Spleen (tissue), 11 donors: ENCODE results near the gene CCNQ. TPM values are rescaled to one million over a fixed set of nuclear protein-coding genes. Genes with fewer than 3 reads are reported as not detected.

Experiments
- DNase-seq: peaks from one replicate; pipeline ENCODE4 v3.0.0-alpha.2; 2020
- H3K27ac ChIP-seq, 8 donors: fragments of 200-600 bp; sonication (generic) in 7 of 8; 1 replicate in 4 of 8; 2 replicates in 4 of 8; pipeline versions ENCODE4 v1.5.0 to v1.8.0; 2016 to 2021; ENCODE audit warnings: inconsistent platforms in 4 of 8, mild to moderate bottlenecking in 4 of 8, moderate library complexity in 1 of 8
- H3K27me3 ChIP-seq, 7 donors: fragments of 200-600 bp; sonication (generic) in 6 of 7; replicated peaks in 1 of 7; 1 replicate in 4 of 7; 2 replicates in 3 of 7; pipeline versions ENCODE4 v1.5.0 to v1.8.0; 2016 to 2021; ENCODE audit warnings: inconsistent platforms in 3 of 7, mild to moderate bottlenecking in 1 of 7
- H3K36me3 ChIP-seq, 6 donors: fragments of 200-600 bp; sonication (generic) in 5 of 6; 1 replicate in 4 of 6; 2 replicates in 2 of 6; pipeline versions ENCODE4 v1.5.0 to v1.8.0; 2016 to 2021; ENCODE audit warnings: inconsistent platforms in 2 of 6
- H3K4me1 ChIP-seq, 6 donors: fragments of 200-600 bp; sonication (generic) in 5 of 6; 1 replicate in 3 of 6; 2 replicates in 3 of 6; pipeline versions ENCODE4 v1.5.0 to v1.8.0; 2016 to 2021; ENCODE audit warnings: inconsistent platforms in 3 of 6
- H3K4me3 ChIP-seq, 8 donors: fragments of 200-600 bp; sonication (generic) in 7 of 8; 1 replicate in 4 of 8; 2 replicates in 4 of 8; pipeline versions ENCODE4 v1.5.0 to v1.8.0; 2016 to 2021; ENCODE audit warnings: inconsistent platforms in 4 of 8, mild to moderate bottlenecking in 4 of 8, moderate library complexity in 2 of 8
- H3K9me3 ChIP-seq, 8 donors: fragments of 200-600 bp; sonication (generic) in 7 of 8; 1 replicate in 4 of 8; 2 replicates in 4 of 8; pipeline versions ENCODE4 v1.5.0 to v1.8.0; 2016 to 2021; ENCODE audit warnings: inconsistent platforms in 4 of 8
- CTCF ChIP-seq, 11 experiments: fragments of 200-600 bp in 7 of 11; fragments of 450-650 bp in 4 of 11; sonication (generic) in 4 of 11; IDR thresholded peaks in 8 of 11; conservative IDR thresholded peaks in 3 of 11; 1 replicate in 7 of 11; 2 replicates in 4 of 11; pipeline versions ENCODE4 v1.4.0 to v1.8.0; 2016 to 2021; ENCODE audit warnings: antibody characterized with exemption in 11 of 11, inconsistent platforms in 4 of 11, mild to moderate bottlenecking in 1 of 11
- POLR2A ChIP-seq, 3 donors: fragments of 450-650 bp; IDR thresholded peaks; one replicate each; pipeline ENCODE4 v1.5.1; 2017; ENCODE audit warnings: antibody characterized with exemption in 3 of 3, mild to moderate bottlenecking in 1 of 3
- POLR2AphosphoS5 ChIP-seq, 3 donors: sonication (generic); formaldehyde crosslinking; IDR thresholded peaks; one replicate each; pipeline ENCODE4 v1.5.1; 2017; ENCODE audit warnings: antibody characterized with exemption in 3 of 3
- WGBS, 5 donors: extraction: QIAGEN DNeasy Blood & Tissue Kit in 3 of 5; methylation state at CpG; one replicate each; pipeline versions ENCODE4 v1.1.5 to v1.1.7; 2013 to 2018; 5-methylcytosine and 5-hydroxymethylcytosine counted together
- intact Hi-C: fragments of 100-400 bp; cut with DNase I; formaldehyde crosslinking; loops from one replicate; pipeline ENCODE4 v1.15.0; 2023; ENCODE audit warnings: low total_unique reads
- polyA plus RNA-seq, 3 donors: library from polyadenylated mRNA; stranded (reverse); fragments of 200-250 nt; gene quantifications; one replicate each; pipeline ENCODE4 v1.2.1, GENCODE V29; 2013
- total RNA-seq, 7 donors: library from RNA; depleted of rRNA in 3 of 7; stranded (reverse); fragments of >200 nt in 3 of 7; fragmentation: NEBNext Ultra II Directional in 4 of 7; extraction: Animal tissue kit (Norgen Biotek cat#: 25700) in 4 of 7; gene quantifications; one replicate each; pipeline versions ENCODE4 v1.1.0 to v1.2.1, GENCODE V29; 2016 to 2021
- donor health status: healthy with polysubstance abuse.
- donor health status: DM: no; HTN: no; CAD: no; lungs with moderate emphysema.
- donor health status: DM: no; HTN: no; CAD: no.
- donor health status: Bipolar disorder and iron deficiency.
- donor health status: healthy.
- donor health status: DM: no; HTN: no; CAD: no.
- donor health status: DM: yes; HTN: yes; CAD: no.

Gene CCNQ
- total and polyA plus RNA-seq, 10 donors = 17.5 to 67.3 (median 26.5) TPM

GRCh38 chrX:153628129-153628528 is 29.2 kb upstream of the CCNQ start:
- DNase-seq = no peak
- no peak for TF ChIP-seq POLR2A (IDR thresholded peaks at IDR 0.05)
- peaks cover 0 to 24% (median 0%) of the 10 kb centered on the region in 7 donors for H3K27me3 ChIP-seq

DNA sequence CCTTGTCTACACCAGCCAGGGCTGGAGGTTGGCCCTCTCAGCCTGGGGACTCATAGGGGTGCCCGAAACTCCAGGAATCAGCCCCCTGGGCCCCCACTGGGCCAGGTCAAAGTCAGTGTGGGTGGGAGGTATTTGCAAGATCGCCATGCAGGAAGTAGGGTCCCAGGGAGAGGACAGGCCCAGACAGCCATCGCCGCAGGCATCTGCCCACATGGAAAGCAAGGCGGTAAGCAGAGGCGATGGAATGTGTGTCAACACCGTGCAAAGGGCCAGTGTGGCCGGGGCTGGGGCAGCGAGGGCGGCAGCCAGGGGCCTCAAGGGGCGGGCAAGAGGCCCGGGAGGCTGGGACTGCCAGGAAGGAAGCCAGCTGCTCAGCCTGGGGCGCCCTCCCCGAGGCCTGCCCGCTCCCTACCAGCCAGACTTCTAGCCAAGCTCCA is 28.8 kb upstream of the CCNQ start:
- 32 to 65% (median 54%) methylated on average over 11 to 15 of the region's 15 CpGs for WGBS, 5 donors
- TF ChIP-seq POLR2AphosphoS5 (IDR thresholded peaks at IDR 0.05) (no peak), CTCF (IDR thresholded peaks at IDR 0.05 in 8 of 11, conservative IDR thresholded peaks at IDR 0.05 in 3 of 11) (no peak), POLR2A (IDR thresholded peaks at IDR 0.05) (no peak)
- no peak overlapping the region for H3K27ac ChIP-seq
- H3K4me1 ChIP-seq = no peaks in the 10 kb centered on the region
- H3K27me3 ChIP-seq = peaks cover 0 to 26% (median 2%) of the 10 kb centered on the region in 7 donors
- intact Hi-C loops = no loop called here
- H3K4me3 ChIP-seq = no peak overlapping the region
- peaks cover 0 to 13% (median 1%) of the 10 kb centered on the region in 8 donors for H3K9me3 ChIP-seq
- no peak for DNase-seq
- H3K36me3 ChIP-seq = no peaks in the 10 kb centered on the region

More at GRCh38 chrX:153628129-153628528, 29.2 kb upstream of the CCNQ start:
- 91 to 95% (median 93%) methylated on average over 5 to 8 of the region's 8 CpGs for WGBS, 5 donors
- no peak overlapping the region for H3K4me3 ChIP-seq
- H3K9me3 ChIP-seq = peaks cover 0 to 13% (median 1%) of the 10 kb centered on the region in 8 donors
- no peaks in the 10 kb centered on the region for H3K36me3 ChIP-seq
- intact Hi-C loops = no loop called here
- H3K4me1 ChIP-seq = no peaks in the 10 kb centered on the region
- no peak overlapping the region for H3K27ac ChIP-seq

DNA sequence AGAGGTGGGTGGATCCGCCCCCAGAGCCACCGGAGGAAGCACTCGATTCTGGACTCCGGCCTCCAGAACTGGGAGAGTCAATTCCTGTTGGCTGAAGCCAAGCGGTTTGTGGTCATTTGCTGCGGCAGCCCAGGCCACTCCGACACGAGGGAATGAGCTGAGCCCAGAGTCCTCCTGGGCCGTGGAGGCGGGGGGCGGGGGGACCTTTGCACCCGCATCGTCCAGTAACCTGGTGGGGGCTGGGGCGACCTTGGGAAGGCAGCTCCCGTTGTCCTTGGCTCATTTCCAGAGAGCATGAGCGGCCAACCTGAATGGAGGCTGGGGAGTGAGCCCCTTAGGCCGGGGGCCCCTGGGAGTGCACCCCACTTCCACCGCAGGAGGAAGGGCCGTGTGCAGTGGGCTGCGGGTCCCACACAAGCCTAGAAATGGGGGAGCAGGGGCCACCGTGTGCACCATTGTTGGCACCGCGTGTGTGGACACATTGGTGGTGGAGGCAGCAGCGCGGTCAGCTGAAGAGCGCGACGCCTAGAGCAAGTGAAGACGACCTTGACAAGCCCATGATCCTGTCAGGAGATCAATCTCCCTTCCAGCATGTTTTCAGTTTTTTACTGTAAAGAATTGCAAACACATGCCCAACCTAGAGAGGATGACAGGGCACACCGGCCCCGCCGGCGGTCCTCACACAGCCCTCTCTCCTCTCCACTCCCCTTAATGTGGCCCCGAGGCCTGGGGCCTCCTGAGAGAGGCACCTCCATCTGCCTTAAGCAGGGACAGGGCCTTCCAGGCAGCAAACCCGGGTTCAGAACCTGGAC is 28.1 kb upstream of the CCNQ start:
- Histone ChIP-seq H3K36me3 (no peaks in the 10 kb centered on the region), H3K27ac (no peak overlapping the region), H3K4me3 (no peak overlapping the region), H3K4me1 (no peaks in the 10 kb centered on the region), H3K27me3 (peaks cover 0 to 31% (median 3%) of the 10 kb centered on the region in 7 donors), H3K9me3 (peaks cover 0 to 13% (median 1%) of the 10 kb centered on the region in 8 donors)
- intact Hi-C loops = no loop called here
- DNase-seq = peak; percentile 69
- 47 to 87% (median 73%) methylated on average over 6 to 35 of the region's 35 CpGs for WGBS, 5 donors
- TF ChIP-seq CTCF (IDR thresholded peaks at IDR 0.05 in 8 of 11, conservative IDR thresholded peaks at IDR 0.05 in 3 of 11) = no peak
- no peak for TF ChIP-seq POLR2A (IDR thresholded peaks at IDR 0.05)
- TF ChIP-seq POLR2AphosphoS5 (IDR thresholded peaks at IDR 0.05) = no peak

DNA sequence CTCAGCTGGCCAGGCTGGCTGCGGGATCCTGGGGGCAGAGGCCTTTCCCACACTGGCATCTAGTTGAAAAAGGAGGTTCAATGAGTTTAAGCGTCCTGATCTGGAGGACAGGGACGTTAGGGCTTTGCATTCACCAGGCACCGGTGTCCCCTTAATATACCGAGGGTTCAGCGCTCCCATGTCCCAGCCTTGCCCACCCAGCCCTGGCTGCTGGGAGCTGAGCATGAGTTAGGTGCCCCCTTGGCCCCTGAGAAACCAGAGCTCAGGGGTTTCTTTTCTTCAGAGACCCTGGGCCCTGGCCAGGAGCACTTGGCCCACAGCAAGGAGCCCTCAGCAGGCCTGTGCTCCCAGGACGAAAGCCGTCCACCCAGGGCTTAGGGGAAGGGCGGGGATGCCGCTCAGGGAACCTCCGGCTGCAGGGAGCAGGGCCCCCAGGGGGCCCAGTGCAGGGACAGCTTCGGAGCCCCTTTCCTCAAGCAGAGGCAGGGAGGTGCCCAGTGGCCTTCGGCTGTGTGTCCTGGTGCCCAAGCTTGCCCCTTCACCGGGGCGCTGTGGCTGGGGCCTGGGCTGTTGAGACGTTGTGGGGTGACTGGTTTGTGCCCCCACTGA is 27.2 kb upstream of the CCNQ start:
- TF ChIP-seq POLR2AphosphoS5 (IDR thresholded peaks at IDR 0.05) (no peak), CTCF (IDR thresholded peaks at IDR 0.05 in 8 of 11, conservative IDR thresholded peaks at IDR 0.05 in 3 of 11) (no peak), POLR2A (IDR thresholded peaks at IDR 0.05) (no peak)
- H3K27me3 ChIP-seq = peaks cover 0 to 38% (median 3%) of the 10 kb centered on the region in 7 donors
- intact Hi-C loops = no loop called here
- no peaks in the 10 kb centered on the region for H3K36me3 ChIP-seq
- H3K27ac ChIP-seq = no peak overlapping the region
- H3K4me1 ChIP-seq = no peaks in the 10 kb centered on the region
- peak; percentile 60 for DNase-seq
- 77 to 94% (median 87%) methylated on average over 3 to 16 of the region's 16 CpGs for WGBS, 5 donors
- no peak overlapping the region for H3K4me3 ChIP-seq
- peaks cover 0 to 5% (median 0%) of the 10 kb centered on the region in 8 donors for H3K9me3 ChIP-seq
